KBM-7 (cell line): ENCODE results near the gene ADORA3.

ENCODE experiments used
- DNase-seq: peaks from one replicate; pipeline ENCODE4 v3.0.0-alpha.2; 2015
- in situ Hi-C: fragments of 300-500 bp; cut with MboI; formaldehyde crosslinking; loops from 2 replicates; pipeline ENCODE4 v1.14.3; 2020; ENCODE audit warnings: low sequenced_read_pairs, low pct_unique_long_range_greater_than_20kb, mixed read lengths

ADORA3 gene

GRCh38 chr1:111511370-111511769 is 7.9 kb upstream of the ADORA3 start:
- in situ Hi-C loops, result no loop called here
- no peak for DNase-seq

DNA sequence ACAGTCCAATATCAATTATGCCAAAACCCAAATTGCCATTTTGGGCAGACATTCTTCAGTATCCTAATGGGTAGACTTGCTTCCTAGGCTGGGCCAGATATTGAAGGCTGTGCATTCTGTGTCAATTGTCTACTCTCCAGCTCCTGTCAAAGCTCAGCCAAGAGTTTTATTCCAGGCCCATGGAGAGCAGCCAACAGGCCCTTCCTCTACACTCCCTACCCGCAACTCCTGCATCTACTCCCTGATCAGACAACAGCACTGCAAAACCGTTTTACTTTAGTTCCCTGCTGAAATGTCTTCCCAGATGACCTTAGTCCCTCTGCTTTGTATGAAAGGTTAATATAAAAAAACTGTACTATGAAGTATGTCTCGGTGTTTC is 6.6 kb upstream of the ADORA3 start:
- no peak for DNase-seq
- in situ Hi-C loops, result no loop called here

- peak; percentile 98 for DNase-seq
- in situ Hi-C loops, result no loop called here
These were observed 4.2 kb upstream of the ADORA3 start for GRCh38 chr1:111507411-111508201.

DNA sequence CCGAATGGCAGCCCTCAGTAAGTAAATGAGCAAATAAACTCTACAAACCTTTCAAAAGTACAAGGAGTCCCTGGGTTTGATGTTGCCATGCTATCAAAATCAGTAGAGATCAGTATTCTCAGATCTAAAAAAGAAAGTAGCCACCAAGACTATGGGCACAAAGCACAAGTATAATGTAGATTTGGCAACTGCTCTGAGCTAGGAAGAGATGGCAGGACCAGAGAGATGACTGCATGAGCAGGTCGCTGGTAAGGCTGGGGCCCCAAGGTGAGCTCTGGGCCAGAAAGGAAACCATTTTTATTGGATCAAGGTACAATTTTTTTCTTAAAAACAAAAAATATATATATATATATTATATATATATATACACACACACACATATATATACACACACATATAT is 3.1 kb upstream of the ADORA3 start:
- in situ Hi-C loops, result no loop called here

DNA sequence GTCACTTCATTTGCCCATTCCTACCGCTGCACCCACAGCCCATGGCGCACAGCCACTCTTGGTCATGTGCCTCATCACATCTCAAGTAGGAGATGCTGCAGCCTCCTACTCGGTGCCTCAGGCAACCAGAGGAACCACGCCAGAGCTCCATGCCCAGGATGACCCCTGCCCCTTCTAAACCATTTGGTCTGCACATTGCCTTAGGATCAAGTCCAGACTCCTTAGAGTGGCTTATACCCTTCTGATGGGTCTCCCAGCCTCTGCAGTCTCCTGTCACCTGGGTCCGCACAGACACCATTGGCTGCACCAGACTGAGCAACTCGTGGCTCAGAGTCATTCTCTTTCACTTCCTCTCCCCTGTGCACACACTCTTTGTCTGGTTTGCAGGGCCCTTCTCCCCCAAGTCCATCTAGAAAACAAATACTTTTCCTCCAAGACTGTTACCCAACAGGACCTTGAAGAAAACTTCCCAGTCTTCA is 2.2 kb upstream of the ADORA3 start:
- in situ Hi-C loops, result no loop called here
- no peak for DNase-seq

More for the DNA sequence above, 3.1 kb upstream of the ADORA3 start:
- no peak for DNase-seq

- in situ Hi-C loops, result no loop called here
- no peak for DNase-seq
These were observed 664 bp upstream of the ADORA3 start for GRCh38 chr1:111504097-111504496.

DNA sequence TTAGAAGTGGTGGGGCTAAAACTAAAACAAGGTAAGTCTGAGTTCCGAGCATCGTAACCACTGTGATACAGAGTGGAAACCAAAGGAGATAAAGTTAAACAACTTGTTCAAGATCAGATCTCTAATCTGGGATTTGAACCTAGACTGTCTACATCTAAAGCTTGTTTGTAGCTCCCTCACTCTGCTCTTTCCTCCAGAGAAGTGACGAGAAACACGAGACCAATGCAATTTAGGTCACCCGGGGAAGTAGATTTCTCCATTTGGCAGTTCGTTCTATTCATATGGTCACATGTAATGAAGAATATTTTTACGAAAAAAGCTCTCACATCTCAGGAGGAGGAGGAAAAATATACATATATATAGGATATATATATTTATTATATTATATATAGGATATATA is 1.8 kb downstream of the ADORA3 start:
- in situ Hi-C loops, result no loop called here
- DNase-seq, result no peak

GRCh38 chr1:111499026-111499785 is 4.2 kb downstream of the ADORA3 start:
- DNase-seq, result no peak
- in situ Hi-C loops, result no loop called here

- in situ Hi-C loops, result no loop called here
- no peak for DNase-seq
These were observed 5.8 kb downstream of the ADORA3 start for GRCh38 chr1:111497592-111497991.

- no peak for DNase-seq
- in situ Hi-C loops, result no loop called here
These were observed 7.0 kb downstream of the ADORA3 start for GRCh38 chr1:111496398-111496797.

DNA sequence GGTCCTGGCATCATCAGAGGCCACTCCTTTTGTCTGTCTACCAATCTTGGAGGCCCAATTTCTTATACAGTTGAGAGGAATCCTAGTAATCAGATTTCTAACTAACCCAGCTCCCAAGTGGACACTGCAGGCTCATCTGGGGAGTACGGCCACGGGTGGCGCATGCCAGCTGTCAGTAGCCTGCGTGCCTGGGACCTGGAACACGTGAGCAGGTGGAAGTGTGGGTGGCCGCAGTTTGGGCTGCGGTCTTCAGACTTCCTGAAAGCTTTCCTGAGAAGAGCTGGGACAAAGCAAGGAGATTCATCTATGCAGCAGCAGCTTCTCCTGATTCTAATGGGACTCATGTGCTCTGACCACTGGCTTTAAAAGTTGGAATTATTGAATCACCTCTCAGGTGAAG is 12.4 kb downstream of the ADORA3 start:
- in situ Hi-C loops, result no loop called here
- DNase-seq, result peak; percentile 74

DNA sequence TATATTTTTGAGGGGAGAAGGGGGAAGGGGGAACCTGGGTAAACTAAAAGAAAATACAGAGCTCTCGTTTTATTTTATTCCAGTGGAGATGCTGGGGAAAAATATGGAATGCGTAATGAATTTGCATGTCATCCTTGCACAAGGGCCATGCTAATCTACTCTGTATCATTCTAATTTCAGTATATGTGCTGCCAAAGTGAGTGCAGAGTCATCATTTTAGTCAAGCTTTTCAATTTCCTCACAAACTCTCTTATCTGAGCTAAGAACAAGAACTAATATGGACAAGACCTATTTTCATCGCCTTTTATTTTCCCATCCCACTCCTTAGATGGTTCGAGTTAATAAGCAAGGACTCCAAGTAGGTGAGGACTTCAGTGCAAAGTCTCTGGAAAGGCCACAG is 13.2 kb downstream of the ADORA3 start:
- in situ Hi-C loops, result no loop called here

DNA sequence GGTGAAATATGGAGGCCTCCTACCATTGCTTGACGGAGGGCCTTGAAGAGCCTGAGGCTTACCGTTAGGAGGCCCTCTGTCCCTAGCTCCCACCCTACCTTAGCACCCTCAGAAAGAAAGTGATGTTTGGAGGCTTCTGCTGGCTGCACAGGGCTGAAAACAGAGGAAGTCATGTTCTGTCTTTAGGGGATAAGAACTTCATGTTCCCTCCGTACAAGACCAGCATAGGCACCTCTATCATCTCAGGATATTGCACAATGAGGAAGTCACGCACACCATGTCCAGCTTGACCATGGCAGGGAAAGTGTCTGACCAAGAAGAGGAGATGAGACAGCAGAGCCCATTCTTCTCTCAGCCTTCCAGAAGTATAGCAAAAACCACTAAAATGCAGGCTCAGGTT is 13.8 kb downstream of the ADORA3 start:
- DNase-seq, result peak; percentile 56
- in situ Hi-C loops, result no loop called here

More for the DNA sequence above, 13.2 kb downstream of the ADORA3 start:
- no peak for DNase-seq

DNA sequence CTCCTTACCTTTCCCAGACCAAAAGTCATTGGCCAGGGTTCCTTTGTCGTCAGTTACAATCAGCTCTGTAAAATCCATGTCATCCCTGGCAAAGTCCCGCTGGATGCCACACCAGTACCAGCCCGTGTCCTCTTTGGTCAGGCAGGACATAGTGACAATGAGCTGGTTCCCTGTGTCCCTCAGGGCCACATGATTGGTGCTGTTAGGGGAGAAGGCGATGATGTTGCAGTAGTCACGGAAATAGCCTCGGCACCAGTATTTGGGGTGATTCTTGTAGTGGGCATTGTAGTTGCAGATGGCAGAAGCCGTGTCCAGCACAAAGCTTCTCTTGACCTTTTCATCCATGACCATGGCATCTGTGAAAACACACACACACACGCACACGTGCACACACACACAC is 14.8 kb downstream of the ADORA3 start:
- in situ Hi-C loops, result no loop called here
- no peak for DNase-seq

- in situ Hi-C loops, result no loop called here
- DNase-seq, result no peak
These were observed 16.3 kb downstream of the ADORA3 start for GRCh38 chr1:111487133-111487532.

DNA sequence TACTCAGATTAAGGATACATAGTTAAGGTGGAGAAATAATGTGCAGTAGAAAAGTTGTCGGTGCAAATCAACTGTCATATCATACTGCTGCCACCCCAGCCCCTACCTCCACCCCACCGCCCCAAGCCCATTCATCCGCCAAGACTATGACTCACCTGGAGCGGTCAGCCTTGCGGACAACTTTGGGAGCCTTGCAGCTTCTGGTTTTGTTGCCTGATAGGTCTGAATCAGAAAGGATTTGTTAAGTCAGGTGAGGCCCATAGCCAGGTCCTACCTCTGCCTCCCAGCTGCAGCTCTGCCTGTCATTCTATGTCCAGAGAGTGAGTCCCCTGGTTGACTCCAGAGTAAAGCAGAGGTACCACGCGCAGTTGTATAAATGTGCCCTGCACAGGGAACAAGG is 17.0 kb downstream of the ADORA3 start:
- in situ Hi-C loops, result no loop called here
- no peak for DNase-seq

GRCh38 chr1:111484391-111485026 is 18.9 kb downstream of the ADORA3 start:
- no peak for DNase-seq
- in situ Hi-C loops, result no loop called here

GRCh38 chr1:111483876-111484275 is 19.6 kb downstream of the ADORA3 start:
- in situ Hi-C loops, result no loop called here
- no peak for DNase-seq

DNA sequence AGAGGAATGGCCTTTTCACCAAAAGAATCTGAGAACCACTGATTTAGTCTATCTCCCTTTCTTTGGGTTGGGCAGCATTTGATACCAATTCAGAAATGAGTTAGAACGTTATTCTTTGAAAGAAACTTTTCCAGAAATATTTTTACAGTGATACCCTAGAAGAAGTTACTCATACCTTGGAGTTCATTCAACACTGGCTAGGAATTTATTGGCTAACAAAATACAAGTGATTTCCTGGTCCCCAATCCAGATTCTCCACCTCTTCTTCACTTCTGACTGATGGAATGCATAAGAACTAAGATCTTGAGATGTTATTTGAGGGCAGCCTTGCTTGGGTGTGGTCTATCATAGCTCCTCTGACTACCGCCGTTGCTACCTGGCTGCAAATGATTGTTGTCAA is 20.3 kb downstream of the ADORA3 start:
- no peak for DNase-seq
- in situ Hi-C loops, result no loop called here
